Ishikawa (cell line): ENCODE measurements around the gene SPPL2C.

Experiments
- CEBPB ChIP-seq: IDR thresholded peaks from 2 replicates; pipeline ENCODE4 v1.6.1; 2012
- CREB1 ChIP-seq: IDR thresholded peaks from 2 replicates; pipeline ENCODE4 v1.6.1; 2012; ENCODE audit warnings: low read depth
- EGR1 ChIP-seq: IDR thresholded peaks from 2 replicates; pipeline ENCODE4 v1.6.1; 2012
- EP300 ChIP-seq: IDR thresholded peaks from 2 replicates; pipeline ENCODE4 v1.6.1; 2012; ENCODE audit warnings: borderline replicate concordance
- FOXM1 ChIP-seq: IDR thresholded peaks from 2 replicates; pipeline ENCODE4 v1.6.1; 2012; ENCODE audit warnings: low read depth, borderline replicate concordance
- NFIC ChIP-seq: IDR thresholded peaks from 2 replicates; pipeline ENCODE4 v1.6.1; 2012
- RAD21 ChIP-seq: IDR thresholded peaks from 2 replicates; pipeline ENCODE4 v1.6.1; 2012; ENCODE audit warnings: low read depth
- TAF1 ChIP-seq: IDR thresholded peaks from 2 replicates; pipeline ENCODE4 v1.6.1; 2012; ENCODE audit warnings: low read depth, mild to moderate bottlenecking
- TCF12 ChIP-seq: IDR thresholded peaks from 2 replicates; pipeline ENCODE4 v1.6.1; 2012; ENCODE audit warnings: low read depth
- TEAD4 ChIP-seq: IDR thresholded peaks from 2 replicates; pipeline ENCODE4 v1.6.1; 2012
- YY1 ChIP-seq: IDR thresholded peaks from 2 replicates; pipeline ENCODE4 v1.6.1; 2012; ENCODE audit warnings: low read depth
- ZBTB7A ChIP-seq: IDR thresholded peaks from 2 replicates; pipeline ENCODE4 v1.6.1; 2012; ENCODE audit warnings: low read depth
- TF ChIP-seq, protein P1 (sequence below): IDR thresholded peaks from 2 replicates; pipeline ENCODE4 v1.6.1; 2012
- TF ChIP-seq, protein P2 (sequence below): IDR thresholded peaks from 2 replicates; pipeline ENCODE4 v1.6.1; 2012; ENCODE audit warnings: low read depth, mild to moderate bottlenecking
- TF ChIP-seq, protein P3 (sequence below): IDR thresholded peaks from 2 replicates; pipeline ENCODE4 v1.6.1; 2012

The SPPL2C gene

DNA sequence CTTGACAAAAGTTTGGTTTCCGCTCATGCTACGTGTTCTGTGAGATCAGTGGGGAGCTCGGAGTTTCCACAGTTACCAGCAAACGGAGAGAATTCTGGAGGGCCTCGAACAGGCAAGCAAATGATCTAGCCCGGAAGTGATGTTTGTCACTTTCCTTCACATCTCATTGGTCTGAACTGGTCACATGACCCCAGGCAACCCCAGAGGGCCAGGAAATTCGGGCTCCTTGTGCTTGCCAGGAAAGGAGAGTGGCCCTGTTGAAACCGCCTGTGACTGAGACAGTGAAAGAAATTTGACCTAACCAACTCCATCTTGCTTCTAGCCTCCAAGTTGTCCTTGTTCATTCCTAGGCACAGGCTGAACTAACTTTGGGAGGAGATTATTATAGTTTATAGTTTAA is 23.0 kb downstream of the SPPL2C start:
- TF ChIP-seq CEBPB, result no peak
- TF ChIP-seq, protein P1, sequence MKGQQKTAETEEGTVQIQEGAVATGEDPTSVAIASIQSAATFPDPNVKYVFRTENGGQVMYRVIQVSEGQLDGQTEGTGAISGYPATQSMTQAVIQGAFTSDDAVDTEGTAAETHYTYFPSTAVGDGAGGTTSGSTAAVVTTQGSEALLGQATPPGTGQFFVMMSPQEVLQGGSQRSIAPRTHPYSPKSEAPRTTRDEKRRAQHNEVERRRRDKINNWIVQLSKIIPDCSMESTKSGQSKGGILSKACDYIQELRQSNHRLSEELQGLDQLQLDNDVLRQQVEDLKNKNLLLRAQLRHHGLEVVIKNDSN, result peak; percentile 80

DNA sequence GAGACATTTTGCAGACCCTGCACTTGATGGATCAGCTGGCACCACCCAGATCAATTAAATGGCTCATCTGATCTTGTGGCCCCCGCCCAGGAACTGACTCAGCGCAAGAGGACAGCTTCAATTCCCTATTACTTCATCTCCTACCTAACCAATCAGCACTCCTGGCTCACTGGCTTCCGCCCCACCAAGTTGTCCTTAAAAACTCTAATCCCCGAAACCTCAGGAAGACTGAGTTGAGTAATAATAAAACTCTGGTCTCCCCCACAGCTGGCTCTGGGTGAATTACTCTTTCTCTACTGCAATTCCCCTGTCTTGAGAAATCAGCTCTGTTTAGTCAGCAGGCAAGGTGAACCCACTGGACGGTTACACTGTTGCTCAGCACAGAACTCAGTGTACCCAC is 23.6 kb downstream of the SPPL2C start:
- TF ChIP-seq, protein P2, sequence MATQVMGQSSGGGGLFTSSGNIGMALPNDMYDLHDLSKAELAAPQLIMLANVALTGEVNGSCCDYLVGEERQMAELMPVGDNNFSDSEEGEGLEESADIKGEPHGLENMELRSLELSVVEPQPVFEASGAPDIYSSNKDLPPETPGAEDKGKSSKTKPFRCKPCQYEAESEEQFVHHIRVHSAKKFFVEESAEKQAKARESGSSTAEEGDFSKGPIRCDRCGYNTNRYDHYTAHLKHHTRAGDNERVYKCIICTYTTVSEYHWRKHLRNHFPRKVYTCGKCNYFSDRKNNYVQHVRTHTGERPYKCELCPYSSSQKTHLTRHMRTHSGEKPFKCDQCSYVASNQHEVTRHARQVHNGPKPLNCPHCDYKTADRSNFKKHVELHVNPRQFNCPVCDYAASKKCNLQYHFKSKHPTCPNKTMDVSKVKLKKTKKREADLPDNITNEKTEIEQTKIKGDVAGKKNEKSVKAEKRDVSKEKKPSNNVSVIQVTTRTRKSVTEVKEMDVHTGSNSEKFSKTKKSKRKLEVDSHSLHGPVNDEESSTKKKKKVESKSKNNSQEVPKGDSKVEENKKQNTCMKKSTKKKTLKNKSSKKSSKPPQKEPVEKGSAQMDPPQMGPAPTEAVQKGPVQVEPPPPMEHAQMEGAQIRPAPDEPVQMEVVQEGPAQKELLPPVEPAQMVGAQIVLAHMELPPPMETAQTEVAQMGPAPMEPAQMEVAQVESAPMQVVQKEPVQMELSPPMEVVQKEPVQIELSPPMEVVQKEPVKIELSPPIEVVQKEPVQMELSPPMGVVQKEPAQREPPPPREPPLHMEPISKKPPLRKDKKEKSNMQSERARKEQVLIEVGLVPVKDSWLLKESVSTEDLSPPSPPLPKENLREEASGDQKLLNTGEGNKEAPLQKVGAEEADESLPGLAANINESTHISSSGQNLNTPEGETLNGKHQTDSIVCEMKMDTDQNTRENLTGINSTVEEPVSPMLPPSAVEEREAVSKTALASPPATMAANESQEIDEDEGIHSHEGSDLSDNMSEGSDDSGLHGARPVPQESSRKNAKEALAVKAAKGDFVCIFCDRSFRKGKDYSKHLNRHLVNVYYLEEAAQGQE, result no peak
- no peak for TF ChIP-seq CREB1

DNA sequence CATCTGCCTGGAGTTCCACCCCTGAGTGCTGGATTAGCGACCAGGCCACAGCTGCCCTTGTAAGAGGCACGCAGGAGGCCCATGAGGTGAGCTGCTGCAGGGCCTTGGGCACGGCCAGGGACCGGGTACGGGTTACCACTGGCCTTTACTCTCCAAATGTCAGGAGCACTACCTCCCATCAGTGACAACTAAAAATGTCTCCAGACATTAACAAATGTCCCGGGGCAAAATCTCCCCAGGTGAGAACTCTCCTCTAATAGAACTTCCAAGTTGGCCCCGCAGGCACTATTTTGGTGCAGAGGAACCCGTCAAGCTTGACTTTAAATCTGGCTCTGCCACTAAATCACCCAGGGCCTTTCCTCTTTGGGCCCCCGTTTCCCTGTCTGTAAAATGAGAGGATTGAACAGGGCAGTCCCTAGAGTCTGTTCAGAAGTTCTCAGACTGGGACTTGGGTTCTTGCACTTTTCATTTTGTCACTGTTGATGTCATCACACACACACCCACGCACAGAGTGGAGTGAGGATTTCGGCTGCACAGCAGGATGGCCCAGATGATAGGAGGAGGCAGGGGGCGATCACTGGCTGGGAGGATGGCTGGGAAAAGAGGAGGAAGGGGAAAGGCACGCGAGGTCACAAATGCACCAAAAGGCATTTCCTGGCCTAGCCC is 25.1 kb downstream of the SPPL2C start:
- TF ChIP-seq, protein P1, result no peak
- TF ChIP-seq TCF12 (no peak), TAF1 (no peak), CREB1 (no peak), EP300 (no peak), EGR1 (no peak), ZBTB7A (no peak), FOXM1 (no peak), CEBPB (no peak), YY1 (no peak), RAD21 (no peak), TEAD4 (no peak), NFIC (no peak)
- TF ChIP-seq, protein P2, result no peak
- TF ChIP-seq, protein P3, sequence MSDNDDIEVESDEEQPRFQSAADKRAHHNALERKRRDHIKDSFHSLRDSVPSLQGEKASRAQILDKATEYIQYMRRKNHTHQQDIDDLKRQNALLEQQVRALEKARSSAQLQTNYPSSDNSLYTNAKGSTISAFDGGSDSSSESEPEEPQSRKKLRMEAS, result no peak

DNA sequence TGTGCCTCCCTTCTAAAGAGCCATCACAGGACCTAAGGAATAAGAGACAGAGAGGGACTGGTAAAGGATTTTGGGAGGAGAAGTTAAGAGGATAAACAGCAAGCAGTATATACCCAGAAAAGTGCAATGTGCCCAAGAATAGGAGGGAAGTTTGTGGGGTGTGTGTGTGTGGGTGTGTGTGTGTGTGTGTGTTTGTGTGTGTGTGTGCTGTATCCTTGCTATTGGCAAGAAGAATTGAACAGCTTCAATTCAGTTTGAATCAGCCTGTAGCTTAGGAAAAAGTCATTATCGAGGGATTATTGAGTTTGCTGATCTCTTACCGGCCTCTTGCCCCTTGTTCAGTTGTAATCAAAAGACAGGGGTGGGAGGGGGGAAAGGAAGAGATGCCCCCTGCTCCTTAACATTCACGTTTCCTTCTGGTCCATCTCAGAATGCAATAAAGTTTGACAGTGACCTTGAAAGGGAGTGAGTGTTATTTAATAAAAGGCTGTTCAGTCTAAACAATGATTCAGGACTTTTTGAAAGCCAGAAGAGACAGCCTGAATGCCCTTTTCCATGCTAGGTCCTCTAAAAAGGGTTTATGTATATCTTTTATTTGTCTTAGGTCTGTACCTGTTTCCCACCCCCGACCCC is 25.8 kb downstream of the SPPL2C start:
- TF ChIP-seq TAF1, result no peak
- TF ChIP-seq CEBPB, result no peak
- TF ChIP-seq, protein P3, result no peak
- no peak for TF ChIP-seq RAD21
- TF ChIP-seq, protein P1, result no peak
- no peak for TF ChIP-seq EGR1
- no peak for TF ChIP-seq TCF12
- no peak for TF ChIP-seq EP300
- no peak for TF ChIP-seq FOXM1
- TF ChIP-seq, protein P2, result no peak
- no peak for TF ChIP-seq NFIC
- no peak for TF ChIP-seq CREB1
- TF ChIP-seq YY1, result no peak
